Activated CD4-positive, alpha-beta T cell treated with anti-CD3 and anti-CD28 coated beads for 24 hours (primary cell): ENCODE data around the gene IL6.
"Not testable (repeated sequence)": the region's sequence is repeated elsewhere in the genome, so short reads cannot be mapped to it uniquely, and the experiment has no call there.

Experiments
- DNase-seq, 2 donors: peaks; one replicate each; pipeline ENCODE4 v3.0.0-alpha.2; 2020; ENCODE audit warnings: low read depth in 2 of 2

The IL6 gene

DNA sequence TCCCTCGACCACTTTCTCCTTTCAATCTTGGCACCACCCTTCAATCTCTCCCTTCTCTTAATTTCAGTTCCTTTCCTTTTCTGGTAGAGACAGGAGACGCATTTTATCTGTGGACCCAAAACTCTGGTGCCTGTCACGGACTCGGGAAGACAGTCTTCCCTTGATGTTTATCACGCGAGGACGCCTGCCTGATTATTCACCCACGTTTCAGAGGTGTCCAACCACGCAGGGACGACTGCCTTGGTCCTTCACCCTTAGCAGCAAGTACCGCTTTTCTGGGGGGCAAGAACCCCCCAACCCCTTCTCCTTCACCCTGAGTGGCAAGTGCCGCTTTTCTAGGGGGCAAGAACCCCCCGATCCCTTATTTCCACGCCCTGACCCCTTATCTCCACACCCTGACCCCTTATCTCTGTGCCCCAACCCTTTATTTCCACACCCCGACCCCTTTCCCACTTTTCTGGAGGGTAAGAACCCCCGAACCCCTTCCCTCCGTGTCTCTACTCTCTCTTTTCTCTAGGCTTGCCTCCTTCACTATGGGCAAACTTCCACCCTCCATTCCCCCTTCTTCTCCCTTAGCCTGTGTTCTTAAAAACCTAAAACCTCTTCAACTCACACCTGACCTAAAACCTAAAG, 22.9 kb upstream of the IL6 start:
- not testable (repeated sequence) for DNase-seq

GRCh38 chr7:22704722-22705121, 22.3 kb upstream of the IL6 start:
- DNase-seq, result not testable (repeated sequence)

DNA sequence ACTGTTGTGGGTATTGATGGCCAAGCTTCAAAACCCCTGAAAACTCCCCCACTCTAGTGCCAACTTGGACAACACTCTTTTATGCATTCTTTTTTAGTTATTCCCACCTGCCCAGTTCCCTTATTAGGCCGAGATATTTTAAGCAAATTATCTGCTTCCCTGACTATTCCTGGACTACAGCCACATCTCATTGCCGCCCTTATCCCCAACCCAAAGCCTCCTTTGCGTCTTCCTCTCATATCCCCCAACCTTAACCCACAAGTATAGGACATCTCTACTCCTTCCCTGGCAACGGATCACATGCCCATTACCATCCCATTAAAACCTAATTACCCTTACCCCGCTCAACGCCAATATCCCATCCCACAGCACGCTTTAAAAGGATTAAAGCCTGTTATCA, 21.1 kb upstream of the IL6 start:
- DNase-seq, result not testable (repeated sequence)

DNA sequence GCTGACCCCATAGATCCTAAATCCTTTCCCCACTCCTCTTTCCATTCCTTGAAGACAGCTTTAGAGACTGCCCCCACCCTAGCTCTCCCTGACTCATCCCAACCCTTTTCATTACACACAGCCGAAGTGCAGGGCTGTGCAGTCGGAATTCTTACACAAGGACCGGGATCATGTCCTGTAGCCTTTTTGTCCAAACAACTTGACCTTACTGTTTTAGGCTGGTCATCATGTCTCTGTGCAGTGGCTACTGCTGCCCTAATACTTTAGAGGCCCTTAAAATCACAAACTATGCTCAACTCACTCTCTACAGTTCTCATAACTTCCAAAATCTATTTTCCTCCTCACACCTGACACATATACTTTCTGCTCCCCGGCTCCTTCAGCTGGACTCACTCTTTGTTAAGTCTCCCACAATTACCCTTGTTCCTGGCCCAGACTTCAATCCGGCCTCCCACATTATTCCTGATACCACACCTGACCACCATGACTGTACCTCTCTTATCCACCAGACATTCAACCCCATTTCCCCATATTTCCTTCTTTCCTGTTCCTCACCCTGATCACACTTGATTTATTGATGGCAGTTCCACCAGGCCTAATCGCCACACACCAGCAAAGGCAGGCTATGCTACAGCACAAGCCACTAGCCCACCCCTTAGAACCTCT, 19.8 kb upstream of the IL6 start:
- not testable (repeated sequence) for DNase-seq

- not testable (repeated sequence) for DNase-seq
Measured at GRCh38 chr7:22708214-22708613, 18.8 kb upstream of the IL6 start.

GRCh38 chr7:22708677-22709061, 18.3 kb upstream of the IL6 start:
- DNase-seq, result not testable (repeated sequence)

DNA sequence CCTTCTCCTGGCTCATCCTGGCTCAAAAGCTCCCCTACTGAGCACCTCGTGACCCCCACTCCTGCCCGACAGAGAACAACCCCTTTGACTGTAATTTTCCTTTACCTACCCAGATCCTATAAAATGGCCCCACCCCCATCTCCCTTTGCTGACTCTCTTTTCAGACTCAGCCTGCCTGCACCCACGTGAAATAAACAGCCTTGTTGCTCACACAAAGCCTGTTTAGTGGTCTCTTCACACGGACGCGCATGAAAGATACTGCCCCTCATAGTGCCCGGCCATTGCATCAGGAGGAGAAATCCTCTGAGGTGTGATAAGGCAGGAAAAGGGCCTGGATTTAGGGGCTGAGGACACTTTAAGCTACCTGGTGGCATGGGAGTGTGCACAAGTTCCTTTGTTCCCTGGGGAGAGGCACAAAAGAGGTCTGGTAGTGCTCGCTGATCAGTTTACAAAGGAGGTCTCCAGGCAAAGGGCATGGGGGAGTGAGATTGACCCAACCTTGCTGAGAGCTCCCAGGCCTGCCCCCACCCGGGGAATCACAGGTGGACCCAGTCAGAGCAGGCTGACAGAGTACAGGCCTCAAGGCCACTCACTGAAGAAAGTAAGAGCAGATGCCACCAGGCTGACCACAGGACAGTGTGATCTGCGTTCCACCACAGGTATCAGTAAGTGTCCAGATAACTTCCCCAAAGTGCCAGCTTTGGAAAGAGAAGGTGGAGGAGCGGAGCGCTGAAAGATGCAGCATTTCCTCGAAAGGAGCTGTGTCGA, 17.8 kb upstream of the IL6 start:
- DNase-seq, result not testable (repeated sequence)

GRCh38 chr7:22709857-22710256, 17.1 kb upstream of the IL6 start:
- DNase-seq, result no peak

- DNase-seq, result no peak
Measured at GRCh38 chr7:22712999-22713398, 14.0 kb upstream of the IL6 start.

DNA sequence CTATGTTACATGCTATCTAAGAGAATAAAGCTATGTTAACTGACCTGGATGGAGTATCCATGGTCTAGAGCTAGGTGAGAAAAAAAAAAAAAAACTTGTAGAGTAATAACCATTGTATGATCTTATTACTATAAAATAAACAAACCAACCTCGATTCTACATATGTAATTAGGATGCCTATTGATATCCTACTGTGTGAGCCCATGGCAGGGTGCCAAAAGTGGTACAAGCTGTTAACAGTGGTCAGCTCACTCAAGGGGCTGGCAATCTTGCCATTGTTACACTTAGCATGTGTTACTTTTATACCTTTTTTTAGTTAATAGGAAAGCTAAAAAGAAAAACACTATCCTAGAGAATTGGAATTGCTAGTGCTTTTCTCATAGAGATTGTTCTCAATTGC, 13.5 kb upstream of the IL6 start:
- DNase-seq, result no peak

DNA sequence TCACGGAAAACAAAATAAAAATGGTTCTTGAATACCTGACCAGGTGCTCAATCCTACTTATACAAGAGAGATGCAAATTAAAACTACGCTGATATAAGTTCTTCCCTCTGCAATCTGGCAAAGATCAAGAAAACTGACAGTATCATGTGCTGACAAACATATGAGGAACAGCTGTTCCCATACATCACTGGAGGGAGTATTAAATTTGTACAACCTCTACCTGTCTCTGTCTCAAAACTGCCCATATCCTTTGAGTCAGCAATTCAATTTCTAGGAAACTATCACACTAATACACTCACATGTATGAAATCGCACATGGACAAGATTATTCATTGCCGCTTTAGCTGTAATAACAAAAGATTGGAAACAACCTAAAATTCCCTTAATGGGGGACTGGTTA, 11.0 kb upstream of the IL6 start:
- DNase-seq, result no peak

- DNase-seq, result no peak
Measured at GRCh38 chr7:22717760-22718159, 9.2 kb upstream of the IL6 start.

GRCh38 chr7:22718200-22718711, 8.7 kb upstream of the IL6 start:
- DNase-seq, result no peak

DNA sequence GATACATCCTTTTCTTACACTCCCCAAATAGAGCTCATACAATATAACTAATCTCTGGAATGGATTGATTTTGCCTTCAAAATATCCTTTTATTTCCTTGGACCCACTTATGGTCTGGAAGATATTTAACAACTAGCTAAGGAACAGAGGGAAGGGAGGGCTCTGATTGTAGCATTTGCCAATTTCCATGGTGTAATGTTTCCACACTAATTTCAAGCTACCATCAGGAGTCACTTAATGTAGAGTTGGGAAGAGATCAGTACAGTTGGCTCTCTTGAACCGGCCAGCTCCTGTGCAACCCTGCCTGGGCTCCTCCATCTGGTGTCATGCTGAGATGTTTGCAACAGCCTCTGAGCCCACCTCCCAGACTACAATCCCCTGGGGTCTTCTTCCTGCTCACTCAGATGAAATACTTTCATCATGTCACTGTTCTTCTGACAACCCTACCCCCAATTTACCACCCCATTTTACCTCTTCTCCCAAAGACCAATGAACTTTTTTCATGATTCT, 8.0 kb upstream of the IL6 start:
- no peak for DNase-seq

DNA sequence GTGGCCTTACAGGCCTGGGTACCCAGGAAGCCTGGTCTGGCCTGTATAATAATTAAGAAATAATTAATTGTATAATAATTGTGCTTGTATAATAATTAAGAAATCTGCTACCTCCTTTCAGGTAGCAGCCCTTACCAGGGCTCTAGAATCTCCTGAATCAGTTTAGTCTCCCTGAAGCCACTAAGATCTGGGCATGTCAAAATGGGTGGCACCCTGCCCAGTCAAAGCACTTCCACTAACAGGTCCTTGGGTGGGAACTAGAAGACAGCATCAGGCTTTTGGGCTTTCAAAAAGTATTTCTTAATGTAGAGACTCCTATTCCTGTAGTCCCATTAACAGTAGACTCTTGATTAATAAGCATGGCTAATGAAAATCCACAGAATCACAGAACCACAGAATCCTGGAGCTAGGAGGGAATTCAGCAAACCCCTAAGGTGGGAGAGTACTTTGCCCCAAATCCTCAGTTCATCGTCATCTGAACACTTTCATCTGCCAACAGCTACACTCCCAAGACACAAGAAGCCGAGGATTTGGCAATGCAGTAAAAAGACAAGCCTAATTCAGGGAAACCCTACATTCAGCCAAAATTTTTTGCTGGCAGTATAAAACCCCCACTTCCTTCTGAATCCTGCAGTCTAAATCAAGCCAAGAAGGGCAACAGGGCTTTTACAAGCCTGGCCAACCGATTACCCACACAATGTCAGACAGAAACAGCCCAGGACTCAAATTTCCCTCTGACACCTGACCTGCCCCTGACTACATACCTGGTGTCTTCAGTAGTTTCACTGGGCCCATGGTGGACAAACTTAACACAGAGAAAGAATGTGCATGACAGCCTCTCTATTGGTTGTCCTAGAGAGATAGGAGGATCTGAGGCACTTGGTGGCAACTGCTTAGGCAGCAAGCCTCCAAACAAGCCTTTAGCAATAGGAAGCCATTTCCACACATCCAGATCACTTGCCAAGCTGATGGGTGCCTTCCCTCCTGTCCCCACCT, 5.9 kb upstream of the IL6 start:
- no peak for DNase-seq

- DNase-seq, result no peak
Measured at GRCh38 chr7:22722536-22723180, 4.3 kb upstream of the IL6 start.

DNA sequence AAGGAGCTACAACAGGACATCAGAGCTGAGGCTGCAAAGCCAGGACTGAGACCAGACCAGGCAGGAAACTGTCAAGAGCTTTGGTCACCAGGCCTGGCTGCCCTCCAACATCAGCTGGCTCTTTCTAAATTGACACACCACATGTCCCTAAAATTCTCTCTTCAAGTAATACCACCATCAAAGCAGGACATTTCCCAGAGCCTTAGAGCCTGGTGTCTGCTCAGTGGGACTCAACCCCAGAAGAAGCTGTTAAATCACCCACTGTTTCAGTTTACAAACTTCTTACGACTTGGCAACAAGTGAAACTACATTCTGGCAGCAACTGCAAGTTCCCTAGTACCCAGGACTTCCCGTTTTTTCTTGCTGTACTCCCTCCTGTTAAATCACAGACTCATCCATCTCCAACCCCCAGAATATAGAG, 3.8 kb upstream of the IL6 start:
- no peak for DNase-seq

DNA sequence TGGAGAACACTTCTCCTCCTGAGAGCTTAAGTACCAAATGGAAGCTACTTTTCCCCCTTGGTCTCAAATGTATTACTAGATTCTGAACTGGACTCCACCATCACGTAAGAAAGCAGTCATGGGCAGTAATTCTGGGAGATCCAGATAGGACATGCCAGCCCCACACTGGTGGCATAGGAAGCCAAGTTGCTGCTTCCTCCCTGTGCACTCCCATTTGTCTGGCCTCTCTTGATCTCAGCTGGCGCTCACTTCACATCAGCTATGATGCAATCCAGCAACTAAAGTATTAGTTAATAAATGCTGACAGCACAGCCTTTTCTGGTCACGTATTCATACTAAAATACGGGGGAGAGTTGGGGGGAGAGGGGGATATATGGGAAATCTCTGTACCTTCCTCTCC, 3.4 kb upstream of the IL6 start:
- DNase-seq, result no peak

DNA sequence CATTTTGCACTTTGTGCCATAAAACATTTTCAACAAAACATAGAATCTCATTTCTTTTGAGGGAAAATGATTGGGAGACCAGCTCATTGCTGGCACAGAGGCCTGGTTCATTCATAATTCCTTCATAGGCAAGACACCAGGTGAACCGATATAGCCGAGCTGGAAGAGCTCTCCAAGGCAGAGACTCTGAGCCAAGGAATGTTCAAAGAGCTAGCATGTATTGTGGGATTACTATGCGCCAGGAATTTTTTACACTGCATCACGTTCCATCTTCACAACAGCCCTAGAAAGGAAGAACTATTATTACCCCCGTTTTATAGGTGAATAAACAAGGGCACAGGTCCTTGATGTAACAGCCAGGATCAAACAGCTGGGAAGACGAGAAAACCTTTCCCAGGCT, 2.1 kb upstream of the IL6 start:
- no peak for DNase-seq

- DNase-seq, result no peak
Measured at GRCh38 chr7:22725585-22725984, 1.4 kb upstream of the IL6 start.
